GM23338 (cell line): ENCODE results near the gene CERT1. TPM values are rescaled to one million over a fixed set of nuclear protein-coding genes. Genes with fewer than 3 reads are reported as not detected.

Experiments
- ATAC-seq: fragments of 200-7000 bp; cut with Tn5 transposase; 3 replicates; pipeline ENCODE4 v1.9.1; 2020
- DNase-seq: peaks from one replicate; pipeline ENCODE4 v3.0.0-alpha.2; 2015; ENCODE audit warnings: low spot score
- H2AFZ ChIP-seq: fragments of 200-600 bp; sonication (generic); 2 replicates; pipeline ENCODE4 v1.8.0; 2016; ENCODE audit warnings: antibody characterized with exemption, mild to moderate bottlenecking, moderate library complexity
- H3F3A ChIP-seq: fragments of 200-600 bp; sonication (generic); replicated peaks from 2 replicates; pipeline ENCODE4 v1.8.0; 2017; ENCODE audit warnings: antibody characterized with exemption, mixed run types, low read depth
- H3K27ac ChIP-seq: fragments of 200-600 bp; sonication (generic); 2 replicates; pipeline ENCODE4 v1.6.1; 2016; ENCODE audit warnings: low read depth
- H3K27me3 ChIP-seq: fragments of 200-600 bp; sonication (generic); 2 replicates; pipeline ENCODE4 v1.8.0; 2016; ENCODE audit warnings: mild to moderate bottlenecking, mixed run types, moderate library complexity; ENCODE audit not compliant: insufficient read depth
- H3K36me3 ChIP-seq: fragments of 200-600 bp; sonication (generic); 2 replicates; pipeline ENCODE4 v1.8.0; 2016; ENCODE audit warnings: mild to moderate bottlenecking; ENCODE audit not compliant: insufficient read depth
- H3K4me1 ChIP-seq: fragments of 200-600 bp; sonication (generic); 2 replicates; pipeline ENCODE4 v1.8.0; 2016; ENCODE audit warnings: mild to moderate bottlenecking, moderate library complexity; ENCODE audit not compliant: insufficient read depth
- H3K4me2 ChIP-seq: fragments of 200-600 bp; sonication (generic); 2 replicates; pipeline ENCODE4 v1.7.1; 2017; ENCODE audit warnings: mixed run types
- H3K4me3 ChIP-seq: fragments of 200-600 bp; sonication (generic); 2 replicates; pipeline ENCODE4 v1.6.1; 2016; ENCODE audit warnings: mixed run types
- H3K79me2 ChIP-seq: fragments of 200-600 bp; sonication (generic); replicated peaks from 2 replicates; pipeline ENCODE4 v1.8.0; 2017; ENCODE audit warnings: mild to moderate bottlenecking; ENCODE audit not compliant: insufficient read depth
- H3K9me2 ChIP-seq: fragments of 200-600 bp; sonication (generic); 2 replicates; pipeline ENCODE4 v1.8.0; 2017; ENCODE audit not compliant: insufficient read depth
- H4K20me1 ChIP-seq: fragments of 200-600 bp; sonication (generic); replicated peaks from 2 replicates; pipeline ENCODE4 v1.8.0; 2017; ENCODE audit warnings: mild to moderate bottlenecking; ENCODE audit not compliant: insufficient read depth
- H3K27ac Mint-ChIP-seq: 2 replicates; pipeline ENCODE4 v1.8.0; 2020; ENCODE audit warnings: inconsistent platforms, mild to moderate bottlenecking, moderate library complexity, mixed read lengths
- H3K27me3 Mint-ChIP-seq: 3 replicates; pipeline ENCODE4 v1.8.0; 2022; ENCODE audit warnings: low read depth, mild to moderate bottlenecking, moderate library complexity, mixed read lengths, inconsistent platforms; ENCODE audit not compliant: insufficient read depth, poor library complexity
- H3K36me3 Mint-ChIP-seq: 3 replicates; pipeline ENCODE4 v1.8.0; 2021; ENCODE audit warnings: low read depth, mild to moderate bottlenecking, inconsistent platforms, moderate library complexity, mixed read lengths
- H3K4me1 Mint-ChIP-seq: 3 replicates; pipeline ENCODE4 v1.8.0; 2020; ENCODE audit warnings: mild to moderate bottlenecking, inconsistent platforms, mixed read lengths
- H3K4me3 Mint-ChIP-seq: 3 replicates; pipeline ENCODE4 v1.8.0; 2021; ENCODE audit warnings: moderate library complexity, mild to moderate bottlenecking, inconsistent platforms, mixed read lengths
- H3K9me3 Mint-ChIP-seq: 3 replicates; pipeline ENCODE4 v1.8.0; 2020; ENCODE audit warnings: moderate library complexity, mild to moderate bottlenecking, inconsistent platforms, mixed read lengths
- CREB1 ChIP-seq: fragments of 250-450 bp; sonication (Bioruptor Pico); IDR thresholded peaks from 2 replicates; pipeline ENCODE4 v1.5.0; 2020; ENCODE audit warnings: low read depth, mild to moderate bottlenecking, moderate library complexity
- EZH2 ChIP-seq: fragments of 200-600 bp; sonication (generic); IDR thresholded peaks from one replicate; pipeline ENCODE4 v1.8.0; 2017; ENCODE audit warnings: antibody characterized with exemption, mild to moderate bottlenecking, low read depth; ENCODE audit not compliant: unreplicated experiment
- NANOG ChIP-seq: IDR thresholded peaks from 2 replicates; pipeline ENCODE4 v1.6.1; 2016; ENCODE audit warnings: antibody characterized with exemption, borderline replicate concordance
- REST ChIP-seq: IDR thresholded peaks from one replicate; pipeline ENCODE4 v1.6.1; 2018; ENCODE audit warnings: antibody characterized with exemption; ENCODE audit not compliant: unreplicated experiment
- ZNF114 ChIP-seq: fragments of 250-450 bp; sonication (Bioruptor Pico); IDR thresholded peaks from 2 replicates; pipeline ENCODE4 v1.5.0; 2020; ENCODE audit warnings: mild to moderate bottlenecking, moderate library complexity
- ZNF331 ChIP-seq: fragments of 250-450 bp; sonication (Bioruptor Pico); IDR thresholded peaks from 2 replicates; pipeline ENCODE4 v1.5.0; 2020; ENCODE audit warnings: low read depth, mild to moderate bottlenecking, moderate library complexity
- ZNF462 ChIP-seq: fragments of 250-450 bp; sonication (Bioruptor Pico); IDR thresholded peaks from 2 replicates; pipeline ENCODE4 v1.5.0; 2020; ENCODE audit warnings: mild to moderate bottlenecking, moderate library complexity
- polyA plus RNA-seq: library from polyadenylated mRNA; unstranded; fragments of >200 nt; fragmentation: Nextera tagmentation; extraction: Ambion mirVana; gene quantifications from 2 replicates; pipeline ENCODE4 v1.2.1, GENCODE V29; 2016
- total RNA-seq: library from RNA; depleted of rRNA; stranded (reverse); fragments of >200 nt; shearing (Covaris generic); gene quantifications from 2 replicates; pipeline ENCODE4 v1.2.3, GENCODE V29; 2014

The CERT1 gene
- total and polyA plus RNA-seq, 2 experiments from 2014 or later = 36.5 to 40.7 TPM

- no peak for TF ChIP-seq ZNF462 (CRISPR knock-in tag)
Observed at GRCh38 chr5:75509546-75509945, 1.9 kb downstream of the CERT1 start (continued).

- Mint-ChIP-seq H3K27ac (no peak overlapping the region), H3K4me1 (peaks cover 14% of the 10 kb centered on the region), H3K27me3 (peaks cover 17% of the 10 kb centered on the region), H3K9me3 (no peaks in the 10 kb centered on the region; the same call in 2 of the 3 replicates), H3K36me3 (peaks cover 2% of the 10 kb centered on the region; the same call in 2 of the 3 replicates), H3K4me3 (no peak overlapping the region)
- Histone ChIP-seq H3K4me2 (no peak overlapping the region), H3K27ac (no peak overlapping the region), H2AFZ (no peak overlapping the region), H3F3A (no peaks in the 10 kb centered on the region), H3K36me3 (no peaks in the 10 kb centered on the region), H3K4me1 (peaks cover 15% of the 10 kb centered on the region), H3K9me2 (no peaks in the 10 kb centered on the region), H3K4me3 (no peak overlapping the region), H4K20me1 (no peaks in the 10 kb centered on the region; the same call in 1 of the 2 replicates), H3K27me3 (no peaks in the 10 kb centered on the region), H3K79me2 (peaks cover 56% of the 10 kb centered on the region)
- no peak for DNase-seq
- ATAC-seq = no peak
- TF ChIP-seq ZNF331 (CRISPR knock-in tag) = no peak
- TF ChIP-seq ZNF114 = no peak
- TF ChIP-seq REST = no peak
- TF ChIP-seq EZH2 = no peak
- TF ChIP-seq NANOG = no peak
- no peak for TF ChIP-seq CREB1 (CRISPR knock-in tag)
Observed at GRCh38 chr5:75507841-75508240, 3.6 kb downstream of the CERT1 start.
